ENCODE measurements around the gene CST5. TPM values are rescaled to one million over a fixed set of nuclear protein-coding genes. Genes with fewer than 3 reads are reported as not detected.
"Not testable (repeated sequence)": the region's sequence is repeated elsewhere in the genome, so short reads cannot be mapped to it uniquely, and the experiment has no call there.

CST5 gene
- total RNA-seq, 1 donor from 2014 or later, result not detected

- no peaks in the 10 kb centered on the region for H3K36me3 ChIP-seq
- no peaks in the 10 kb centered on the region for H3K9me3 ChIP-seq
- no peak for DNase-seq (ENCODE audit: low spot score in 2 of 2)
- no peak overlapping the region for H3K27ac ChIP-seq
- no peak overlapping the region for H3K4me3 ChIP-seq
- intact Hi-C loops (cut with DNase I), result no loop called here
- no peaks in the 10 kb centered on the region for H3K27me3 ChIP-seq
- no peak for TF ChIP-seq CTCF (IDR thresholded peaks at IDR 0.05)
- no peaks in the 10 kb centered on the region for H3K4me1 ChIP-seq
These were observed 22.8 kb downstream of the CST5 start for GRCh38 chr20:23856736-23857135.

- H3K4me3 ChIP-seq, result no peak overlapping the region
- H3K27me3 ChIP-seq, result no peaks in the 10 kb centered on the region
- no peaks in the 10 kb centered on the region for H3K36me3 ChIP-seq
- TF ChIP-seq CTCF (IDR thresholded peaks at IDR 0.05), result no peak
- H3K27ac ChIP-seq, result no peak overlapping the region
- H3K4me1 ChIP-seq, result no peaks in the 10 kb centered on the region
- intact Hi-C loops (cut with DNase I), result no loop called here
- DNase-seq (ENCODE audit: low spot score in 2 of 2), result no peak
- no peaks in the 10 kb centered on the region for H3K9me3 ChIP-seq
These were observed 23.3 kb downstream of the CST5 start for GRCh38 chr20:23856226-23856625.

- no peaks in the 10 kb centered on the region for H3K27me3 ChIP-seq
- no peak overlapping the region for H3K4me3 ChIP-seq
- no peak for TF ChIP-seq CTCF (IDR thresholded peaks at IDR 0.05)
- no peak overlapping the region for H3K27ac ChIP-seq
- H3K36me3 ChIP-seq, result no peaks in the 10 kb centered on the region
- H3K4me1 ChIP-seq, result no peaks in the 10 kb centered on the region
- intact Hi-C loops (cut with DNase I), result no loop called here
- no peak for DNase-seq (ENCODE audit: low spot score in 2 of 2)
- no peaks in the 10 kb centered on the region for H3K9me3 ChIP-seq
These were observed 37.9 kb downstream of the CST5 start for GRCh38 chr20:23841693-23842092.

- no peaks in the 10 kb centered on the region for H3K36me3 ChIP-seq
- intact Hi-C loops (cut with DNase I), result no loop called here
- no peaks in the 10 kb centered on the region for H3K9me3 ChIP-seq
- no peak for DNase-seq (ENCODE audit: low spot score in 2 of 2)
- no peak for TF ChIP-seq CTCF (IDR thresholded peaks at IDR 0.05)
- H3K4me1 ChIP-seq, result no peaks in the 10 kb centered on the region
- no peak overlapping the region for H3K27ac ChIP-seq
- H3K4me3 ChIP-seq, result no peak overlapping the region
- no peaks in the 10 kb centered on the region for H3K27me3 ChIP-seq
These were observed 43.8 kb downstream of the CST5 start for GRCh38 chr20:23835716-23836115.

- no peak overlapping the region for H3K4me3 ChIP-seq
- intact Hi-C loops (cut with DNase I), result no loop called here
- H3K36me3 ChIP-seq, result no peaks in the 10 kb centered on the region
- no peak for TF ChIP-seq CTCF (IDR thresholded peaks at IDR 0.05)
- no peaks in the 10 kb centered on the region for H3K27me3 ChIP-seq
- no peak for DNase-seq (ENCODE audit: low spot score in 2 of 2)
- H3K4me1 ChIP-seq, result no peaks in the 10 kb centered on the region
- no peaks in the 10 kb centered on the region for H3K9me3 ChIP-seq
- H3K27ac ChIP-seq, result no peak overlapping the region
These were observed 46.6 kb downstream of the CST5 start for GRCh38 chr20:23832775-23833513.

- H3K4me3 ChIP-seq; H3K4me1 ChIP-seq; H3K27ac ChIP-seq; DNase-seq (ENCODE audit: low spot score in 2 of 2); H3K27me3 ChIP-seq; H3K9me3 ChIP-seq; H3K36me3 ChIP-seq; intact Hi-C loops (cut with DNase I): not testable (repeated sequence)
These were observed 47.6 kb downstream of the CST5 start for GRCh38 chr20:23831961-23832360.
